OCI-M1 (cell line): ENCODE measurements around the gene ANKRD13A.
"Not testable (repeated sequence)": the region's sequence is repeated elsewhere in the genome, so short reads cannot be mapped to it uniquely, and the experiment has no call there.

Experiments used
- DNase-seq: peaks from one replicate; lab custom pipeline; 2025; lab: John Stamatoyannopoulos, UW

The ANKRD13A gene

DNA sequence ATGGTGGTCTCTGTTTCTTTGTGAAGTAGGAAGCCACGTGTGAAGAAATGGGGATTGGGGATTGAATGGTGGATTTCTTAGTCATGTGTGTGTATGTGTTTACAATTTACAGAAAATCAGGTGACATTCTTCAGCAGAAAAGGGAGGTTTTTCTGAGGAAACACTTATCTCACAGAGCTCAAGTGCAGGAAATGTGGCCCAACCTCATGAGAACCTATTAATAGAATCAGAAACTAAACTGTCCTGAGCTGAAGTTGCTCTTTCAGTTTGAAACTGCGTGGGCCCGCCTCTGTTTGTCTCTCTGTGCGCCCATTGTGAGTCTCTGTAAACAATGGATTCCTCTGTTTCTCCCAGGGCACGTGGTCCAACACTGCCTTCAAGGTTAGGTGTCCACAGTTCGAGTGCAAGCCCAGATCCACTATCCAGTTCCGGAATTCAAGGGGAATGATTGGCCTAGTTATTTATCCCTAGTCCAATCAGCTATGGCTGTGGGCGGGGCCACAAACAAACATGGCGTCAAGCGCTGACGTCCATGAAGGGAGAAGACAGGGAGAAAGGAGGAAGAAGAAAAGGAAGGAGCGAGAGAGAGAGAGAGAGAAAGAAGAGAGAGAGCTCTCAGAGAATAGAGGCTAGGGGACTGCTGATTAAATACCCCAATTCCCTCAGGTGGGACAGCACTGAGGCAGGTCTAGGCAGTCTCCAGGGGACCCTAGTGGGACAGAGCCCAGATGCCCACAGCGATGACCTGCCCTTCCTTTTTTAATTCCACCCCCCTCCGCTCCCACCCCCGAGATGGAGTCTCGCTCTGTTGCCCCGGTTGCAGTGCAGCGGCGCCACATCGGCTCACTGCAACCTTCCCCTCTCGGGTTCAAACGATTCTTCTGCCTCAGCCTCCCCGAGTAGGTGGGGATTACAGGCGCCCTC is 80.5 kb downstream of the ANKRD13A start:
- DNase-seq, result peak; percentile 99

DNA sequence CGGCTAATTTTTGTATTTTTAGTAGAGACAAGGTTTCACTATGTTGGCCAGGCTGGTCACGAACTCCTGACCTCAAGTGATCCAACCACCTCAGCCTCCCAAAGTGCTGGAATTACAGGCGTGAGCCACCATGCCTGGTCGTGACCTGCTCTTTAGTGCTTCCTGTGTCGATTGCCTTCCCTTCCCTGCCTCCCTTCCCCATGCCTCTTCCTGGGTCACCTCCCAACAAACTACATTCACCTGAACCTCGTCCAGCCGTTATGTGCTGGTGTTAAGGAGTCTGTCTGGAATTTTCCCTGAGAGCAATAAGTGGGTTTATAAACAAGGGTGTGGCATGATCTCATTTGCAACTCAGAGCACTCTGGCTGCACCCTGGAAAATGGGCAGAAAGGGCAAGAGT is 81.2 kb downstream of the ANKRD13A start:
- DNase-seq, result no peak

DNA sequence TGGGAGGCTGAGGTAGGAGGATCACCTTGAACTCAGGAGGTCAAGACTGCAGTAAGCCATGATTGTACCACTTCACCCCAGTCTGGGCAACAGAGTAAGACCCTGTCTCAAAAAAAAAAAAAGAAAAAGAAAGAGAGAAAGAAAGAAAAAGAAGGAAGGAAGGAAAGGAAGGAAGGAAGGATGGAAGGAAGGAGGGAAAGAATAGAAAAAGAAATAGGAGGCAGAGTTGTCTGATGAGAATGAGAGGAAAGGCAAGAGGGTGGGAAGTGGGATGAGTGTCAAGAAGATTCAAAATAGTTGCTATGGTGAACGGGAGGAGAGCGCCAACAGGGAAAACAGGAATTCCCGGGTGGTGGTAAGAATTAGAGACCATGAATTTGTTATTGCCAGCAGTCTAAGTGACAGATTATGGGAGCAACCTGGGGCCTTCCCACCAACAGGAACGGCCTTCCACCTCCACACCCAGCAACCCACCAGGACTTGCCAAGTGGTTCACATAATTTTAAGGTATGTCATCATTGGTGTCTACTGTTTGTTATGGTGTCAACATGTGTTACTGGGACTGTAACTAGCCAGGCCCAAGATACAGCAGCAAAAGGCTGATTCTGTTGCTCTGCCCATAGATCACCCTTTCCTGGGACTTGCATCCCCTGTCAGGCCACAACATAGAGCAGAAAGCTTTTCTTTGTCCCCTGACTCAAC is 85.2 kb downstream of the ANKRD13A start:
- no peak for DNase-seq

DNA sequence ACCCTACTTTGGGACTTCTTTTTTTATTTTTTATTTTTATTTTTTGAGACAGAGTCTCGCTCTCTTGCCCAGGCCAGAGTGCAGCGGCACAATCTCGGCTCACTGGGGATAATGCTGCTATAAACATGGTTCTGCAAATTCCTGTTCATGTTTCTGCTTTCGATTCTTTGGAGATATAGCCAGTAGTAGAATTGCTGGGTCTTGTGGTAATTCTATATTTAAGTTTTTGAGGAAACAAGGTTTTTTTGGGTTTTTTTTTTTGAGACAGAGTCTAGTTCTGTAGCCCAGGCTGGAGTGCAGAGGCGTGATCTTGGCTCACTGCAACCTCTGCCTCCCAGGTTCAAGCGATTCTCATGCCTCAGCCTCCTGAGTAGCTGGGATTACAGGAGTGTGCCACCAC is 89.0 kb downstream of the ANKRD13A start:
- not testable (repeated sequence) for DNase-seq

DNA sequence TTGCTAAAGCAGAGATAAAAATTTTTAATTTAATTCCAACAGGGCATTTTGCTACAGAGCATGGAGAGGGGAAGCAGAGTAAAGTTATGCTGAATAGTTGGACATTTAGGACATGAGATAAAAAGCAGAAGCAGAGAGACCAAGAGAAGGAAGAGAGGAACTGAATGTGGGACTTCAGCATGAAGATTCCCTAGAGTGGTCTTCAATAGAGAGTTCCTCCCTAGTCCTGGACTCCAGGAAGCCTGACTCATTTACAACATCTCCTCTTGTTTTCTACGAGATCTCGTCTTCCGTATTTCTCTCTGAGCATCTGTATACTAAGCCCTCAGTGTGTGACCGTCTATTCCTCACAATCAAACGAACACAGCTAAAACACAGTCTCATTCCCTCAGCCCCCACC is 89.7 kb downstream of the ANKRD13A start:
- DNase-seq, result peak; percentile 27
